ENCODE data around the gene TRAK1. TPM values are rescaled to one million over a fixed set of nuclear protein-coding genes. Genes with fewer than 3 reads are reported as not detected.

The TRAK1 gene
- total and polyA plus RNA-seq, 10 of the 15 experiments (the other 5 are each of a cell fraction or from before 2014, with no cell fraction given) = 6.6 to 46.2 (median 23.7) TPM

DNA sequence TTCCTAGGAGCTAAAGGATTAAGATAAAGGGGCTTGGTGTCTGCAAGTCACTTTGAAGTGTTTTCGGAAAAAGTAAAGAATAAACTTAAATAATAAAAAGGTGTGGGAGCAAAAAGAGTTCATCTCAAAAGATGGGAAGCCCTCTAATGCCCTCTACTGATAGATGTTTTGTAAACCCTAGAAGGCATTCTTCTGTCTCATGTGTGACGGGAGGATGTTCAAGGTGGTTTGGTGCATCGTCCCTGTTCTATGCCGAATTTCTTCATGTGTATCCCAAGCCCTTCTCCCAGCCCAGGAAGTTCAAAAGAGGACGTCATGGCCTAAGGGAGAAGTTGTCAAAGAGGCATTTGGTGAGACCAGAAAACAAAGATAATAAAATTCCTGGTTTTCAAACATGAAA, 137.6 kb downstream of the TRAK1 start:
- Histone ChIP-seq H3K36me3 (ENCODE audit: control insufficient read depth in 2 of 2, insufficient read depth in 2 of 2, low read length in 1 of 2) (peaks cover 0 to 4% of the 10 kb centered on the region in 2 experiments; a peak in 3 of 4 replicates), H3K4me1 (ENCODE audit: control insufficient read depth, insufficient read depth, low read length) (peaks cover 3% of the 10 kb centered on the region; the same call in 1 of the 2 replicates), H3K27me3 (replicated peaks in 1 of 2; ENCODE audit: control insufficient read depth in 2 of 2, insufficient read depth in 2 of 2, low read length in 1 of 2) (no peaks in the 10 kb centered on the region), H4K20me1 (ENCODE audit: control insufficient read depth, insufficient read depth) (no peaks in the 10 kb centered on the region), H3K4me3 (no peak overlapping the region), H3K9ac (ENCODE audit: control insufficient read depth, insufficient read depth, low read length) (no peak overlapping the region), H3K9me3 (replicated peaks; ENCODE audit: control insufficient read depth, insufficient read depth, low read length) (no peaks in the 10 kb centered on the region; the same call in 2 of the 3 replicates), H3K79me2 (ENCODE audit: control insufficient read depth, insufficient read depth, low read length) (no peaks in the 10 kb centered on the region), H3K4me2 (ENCODE audit: control insufficient read depth, insufficient read depth) (no peak overlapping the region), H2AFZ (ENCODE audit: control insufficient read depth, low read depth, low read length) (no peak overlapping the region), H3K27ac (ENCODE audit: control insufficient read depth, insufficient read depth) (no peak overlapping the region)
- ChIA-PET POLR2A (interaction anchor here (0.5 kb wide), 1 partner anchor 108 kb away, joined by 4 read pairs; no protein-coding TSS in a partner anchor), RAD21 (ENCODE audit: unreplicated experiment) (interaction anchor here (1.4 to 1.7 kb wide), 2 partner anchors 18 to 109 kb away, joined by 5 to 7 read pairs; no protein-coding TSS in a partner anchor), CTCF (interaction anchor here (1.0 to 1.9 kb wide), 10 partner anchors 14 to 331 kb away, joined by 3 to 15 read pairs (median 4); no protein-coding TSS in a partner anchor), SMC1A (ENCODE audit: uncharacterized antibody, unreplicated experiment) (interaction anchor here (1.2 to 1.8 kb wide), 5 partner anchors 13 to 319 kb away, joined by 3 to 7 read pairs (median 5); no protein-coding TSS in a partner anchor)
- intact Hi-C loops (cut with micrococcal nuclease; ENCODE audit: unreplicated experiment) (loop anchor here (1.0 to 5.0 kb wide), 3 partner anchors 37 to 336 kb away; no protein-coding TSS in a partner anchor), in situ Hi-C loops (cut with MboI) (loop anchor here (5.0 to 10.0 kb wide), 2 partner anchors 106 to 334 kb away; no protein-coding TSS in a partner anchor)
- ATAC-seq (peak; percentile 61), FAIRE-seq (no peak), DNase-seq (ENCODE audit: low read depth, low spot score) (no peak)
- TF ChIP-seq RAD21 (IDR thresholded peaks at IDR 0.05; ENCODE audit: insufficient read depth, low read depth, low read length) = peak; percentile 84
- TF ChIP-seq ZNF207 (IDR thresholded peaks at IDR 0.05; ENCODE audit: borderline replicate concordance) = no peak
- TF ChIP-seq SMC3 (IDR thresholded peaks at IDR 0.05; ENCODE audit: borderline replicate concordance, low read length) = peak; percentile 51; the same call in 1 of the 2 replicates
- TF ChIP-seq, protein P1, sequence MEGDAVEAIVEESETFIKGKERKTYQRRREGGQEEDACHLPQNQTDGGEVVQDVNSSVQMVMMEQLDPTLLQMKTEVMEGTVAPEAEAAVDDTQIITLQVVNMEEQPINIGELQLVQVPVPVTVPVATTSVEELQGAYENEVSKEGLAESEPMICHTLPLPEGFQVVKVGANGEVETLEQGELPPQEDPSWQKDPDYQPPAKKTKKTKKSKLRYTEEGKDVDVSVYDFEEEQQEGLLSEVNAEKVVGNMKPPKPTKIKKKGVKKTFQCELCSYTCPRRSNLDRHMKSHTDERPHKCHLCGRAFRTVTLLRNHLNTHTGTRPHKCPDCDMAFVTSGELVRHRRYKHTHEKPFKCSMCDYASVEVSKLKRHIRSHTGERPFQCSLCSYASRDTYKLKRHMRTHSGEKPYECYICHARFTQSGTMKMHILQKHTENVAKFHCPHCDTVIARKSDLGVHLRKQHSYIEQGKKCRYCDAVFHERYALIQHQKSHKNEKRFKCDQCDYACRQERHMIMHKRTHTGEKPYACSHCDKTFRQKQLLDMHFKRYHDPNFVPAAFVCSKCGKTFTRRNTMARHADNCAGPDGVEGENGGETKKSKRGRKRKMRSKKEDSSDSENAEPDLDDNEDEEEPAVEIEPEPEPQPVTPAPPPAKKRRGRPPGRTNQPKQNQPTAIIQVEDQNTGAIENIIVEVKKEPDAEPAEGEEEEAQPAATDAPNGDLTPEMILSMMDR (IDR thresholded peaks at IDR 0.05 in 2 of 3, conservative IDR thresholded peaks at IDR 0.05 in 1 of 3; ENCODE audit: control insufficient read depth in 2 of 3, extremely low read depth in 1 of 3, insufficient read depth in 1 of 3, low read depth in 3 of 3, low read length in 3 of 3) = peak; percentile 45 to 61 (median 51); a peak in 5 of 6 replicates
- no peak for TF ChIP-seq ASH2L (IDR thresholded peaks at IDR 0.05; ENCODE audit: borderline replicate concordance, low read depth)
- no peak for TF ChIP-seq ZBTB4 (CRISPR knock-in tag; IDR thresholded peaks at IDR 0.05)
- TF ChIP-seq ELK1 (IDR thresholded peaks at IDR 0.05; ENCODE audit: low read depth, low read length) = no peak
- WGBS (ENCODE audit: insufficient coverage, insufficient replicate concordance, low lambda C conversion rate, missing lambda C conversion rate) = 1% methylated on average over 5 of the region's 5 CpGs
- no TSS peak for BruUV-seq (replicated peaks)

All from GM12878 (cell line).